ENCODE results near the gene CCL3.

Gene CCL3

GRCh38 chr17:36055171-36055570, 34.8 kb downstream of the CCL3 start:
- TF ChIP-seq CTCF (conservative IDR thresholded peaks at IDR 0.05), result no peak
- H3K27ac ChIP-seq, result no peak overlapping the region

GRCh38 chr17:36049643-36050042, 40.3 kb downstream of the CCL3 start:
- no peak for TF ChIP-seq CTCF (conservative IDR thresholded peaks at IDR 0.05)
- no peak overlapping the region for H3K27ac ChIP-seq

GRCh38 chr17:36048066-36048465, 41.9 kb downstream of the CCL3 start:
- H3K27ac ChIP-seq, result no peak overlapping the region
- TF ChIP-seq CTCF (conservative IDR thresholded peaks at IDR 0.05), result no peak
